ENCODE data around the gene ANKRD24.

- peak; percentile 24 to 35; a peak in 3 of 4 replicates for TF ChIP-seq CTCF (conservative IDR thresholded peaks at IDR 0.05; ENCODE audit: low read depth in 2 of 2)
- no peak for TF ChIP-seq REST (IDR thresholded peaks at IDR 0.05; ENCODE audit: unreplicated experiment)
- TF ChIP-seq ZNF114 (CRISPR knock-in tag; IDR thresholded peaks at IDR 0.05), result no peak
- TF ChIP-seq EZH2 (IDR thresholded peaks at IDR 0.05; ENCODE audit: low read depth, unreplicated experiment), result no peak
- TF ChIP-seq ZNF331 (CRISPR knock-in tag; IDR thresholded peaks at IDR 0.05; ENCODE audit: low read depth), result no peak
- no peak for TF ChIP-seq EZH2phosphoT487 (IDR thresholded peaks at IDR 0.05; ENCODE audit: unreplicated experiment)
- no peak for TF ChIP-seq POLR2AphosphoS5 (IDR thresholded peaks at IDR 0.05; ENCODE audit: low read depth)
Measured at GRCh38 chr19:4206818-4207484, 24.5 kb downstream of the ANKRD24 start.
